Cerebellar nuclear complex (tissue), 1 donor: ENCODE data around the gene SLC49A4.

Experiments
- DNase-seq, 2 experiments: peaks; one replicate each; lab custom pipeline; 2025; lab: John Stamatoyannopoulos, UW

SLC49A4 gene

GRCh38 chr3:122786066-122786465, 8.8 kb upstream of the SLC49A4 start:
- DNase-seq = no peak

GRCh38 chr3:122787872-122788271, 7.0 kb upstream of the SLC49A4 start:
- no peak for DNase-seq

GRCh38 chr3:122789585-122790273, 5.1 kb upstream of the SLC49A4 start:
- no peak for DNase-seq

- no peak for DNase-seq
Observed at GRCh38 chr3:122793568-122794416, 1.1 kb upstream of the SLC49A4 start, which contains the start of gene HSPBAP1. TSS of gene HSPBAP1 (minus strand) at chr3:122793831. CDS start at chr3:122793680, 151 bp downstream.

GRCh38 chr3:122794483-122794778, 438 bp upstream of the SLC49A4 start:
- DNase-seq = no peak

GRCh38 chr3:122795674-122796195, 866 bp downstream of the SLC49A4 start:
- DNase-seq = no peak

GRCh38 chr3:122797291-122797690, 2.4 kb downstream of the SLC49A4 start:
- DNase-seq = no peak

- DNase-seq = no peak
Observed at GRCh38 chr3:122799322-122799721, 4.5 kb downstream of the SLC49A4 start.

GRCh38 chr3:122800031-122800430, 5.2 kb downstream of the SLC49A4 start:
- DNase-seq = no peak

- DNase-seq = no peak
Observed at GRCh38 chr3:122800706-122801237, 5.9 kb downstream of the SLC49A4 start.

- DNase-seq = no peak
Observed at GRCh38 chr3:122802323-122802722, 7.5 kb downstream of the SLC49A4 start.

- no peak for DNase-seq
Observed at GRCh38 chr3:122803977-122804376, 9.1 kb downstream of the SLC49A4 start.

GRCh38 chr3:122810734-122811133, 15.9 kb downstream of the SLC49A4 start:
- no peak for DNase-seq

- no peak for DNase-seq
Observed at GRCh38 chr3:122816587-122816986, 21.7 kb downstream of the SLC49A4 start.

- DNase-seq = no peak
Observed at GRCh38 chr3:122824465-122825381, 29.9 kb downstream of the SLC49A4 start.

- no peak for DNase-seq
Observed at GRCh38 chr3:122825460-122825859, 30.6 kb downstream of the SLC49A4 start.

- no peak for DNase-seq
Observed at GRCh38 chr3:122826278-122826677, 31.4 kb downstream of the SLC49A4 start.

GRCh38 chr3:122828281-122828680, 33.4 kb downstream of the SLC49A4 start:
- no peak for DNase-seq

GRCh38 chr3:122835590-122835989, 40.7 kb downstream of the SLC49A4 start:
- no peak for DNase-seq

GRCh38 chr3:122843604-122844003, 48.7 kb downstream of the SLC49A4 start:
- DNase-seq = no peak

GRCh38 chr3:122857019-122857418, 62.1 kb downstream of the SLC49A4 start:
- no peak for DNase-seq

- DNase-seq = no peak
Observed at GRCh38 chr3:122858373-122858772, 63.5 kb downstream of the SLC49A4 start.
